ENCODE results near the gene SEC62. TPM values are rescaled to one million over a fixed set of nuclear protein-coding genes. Genes with fewer than 3 reads are reported as not detected.
"Not testable (repeated sequence)": the region's sequence is repeated elsewhere in the genome, so short reads cannot be mapped to it uniquely, and the experiment has no call there.

Gene SEC62
- total RNA-seq, 1 donor from 2014 or later = 87.2 TPM

DNA sequence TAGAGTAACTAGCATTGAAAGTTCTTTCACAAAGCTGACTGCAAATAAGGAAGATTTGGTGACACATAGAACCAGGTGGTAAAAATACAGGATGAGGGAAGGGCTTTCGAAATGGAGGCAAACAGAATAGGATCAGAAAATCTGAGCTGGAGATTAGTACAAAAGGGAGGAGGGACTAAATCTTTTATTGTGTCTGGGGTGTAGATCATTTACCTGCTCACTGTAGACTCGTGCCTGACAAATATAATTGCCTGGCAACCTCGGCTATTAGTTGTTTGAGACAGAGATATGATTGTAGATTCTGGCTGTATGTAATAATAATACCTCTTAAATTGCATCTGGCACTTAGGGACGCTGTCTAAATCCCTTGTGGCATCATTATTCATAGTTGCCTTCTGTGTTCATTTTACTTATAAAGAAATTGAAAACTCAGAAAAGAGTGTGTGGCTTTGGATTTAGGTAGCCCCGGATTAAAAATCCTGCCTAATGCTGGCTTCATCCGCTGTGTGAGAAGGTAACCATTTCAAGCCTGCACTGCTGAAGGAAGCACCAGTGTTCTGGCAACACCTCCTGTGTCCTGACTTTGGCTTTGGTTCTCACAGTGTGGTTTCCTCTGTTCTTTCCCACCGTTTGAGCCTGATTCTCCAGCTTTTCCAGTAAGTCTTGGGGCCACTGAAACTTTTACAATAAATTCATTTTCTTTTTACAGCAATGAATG is 46.2 kb downstream of the SEC62 start:
- intact Hi-C loops (cut with micrococcal nuclease) = no loop called here

DNA sequence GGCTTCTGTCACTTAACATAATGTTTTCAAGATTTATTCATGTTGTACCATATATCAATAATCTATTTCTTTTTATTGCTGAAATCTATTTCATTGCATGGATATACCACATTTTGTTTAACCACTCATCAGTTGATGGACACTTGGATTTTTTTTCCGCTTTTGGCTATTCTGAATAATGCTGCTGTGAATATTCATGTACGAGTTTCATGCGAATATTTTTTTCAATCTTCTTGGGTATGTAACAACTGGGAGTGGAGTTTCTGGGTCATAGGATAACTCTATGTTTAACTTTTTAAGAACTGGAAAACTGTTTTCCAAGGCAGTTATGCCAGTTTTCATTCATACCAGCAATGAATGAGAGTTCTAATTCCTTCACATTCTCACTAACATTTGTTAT is 49.5 kb downstream of the SEC62 start:
- intact Hi-C loops (cut with micrococcal nuclease) = no loop called here

DNA sequence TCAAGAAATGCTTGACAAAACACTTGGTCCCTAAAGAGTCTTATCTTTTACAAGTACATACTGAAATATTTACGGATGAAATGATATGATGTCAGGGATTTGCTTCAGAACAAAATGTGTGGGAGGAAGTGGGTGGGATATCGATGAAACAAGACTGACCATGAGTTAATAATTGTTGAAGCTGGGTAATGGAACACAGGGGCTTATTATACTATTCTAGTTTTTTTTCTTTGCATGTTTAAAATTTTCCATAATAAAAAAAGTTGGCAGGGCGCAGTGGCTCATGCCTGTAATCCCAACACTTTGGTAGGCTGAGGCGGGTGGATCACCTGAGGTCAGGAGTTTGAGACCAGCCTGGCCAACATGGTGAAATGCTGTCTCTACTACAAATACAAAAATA is 52.7 kb downstream of the SEC62 start:
- intact Hi-C loops (cut with micrococcal nuclease) = not testable (repeated sequence)

DNA sequence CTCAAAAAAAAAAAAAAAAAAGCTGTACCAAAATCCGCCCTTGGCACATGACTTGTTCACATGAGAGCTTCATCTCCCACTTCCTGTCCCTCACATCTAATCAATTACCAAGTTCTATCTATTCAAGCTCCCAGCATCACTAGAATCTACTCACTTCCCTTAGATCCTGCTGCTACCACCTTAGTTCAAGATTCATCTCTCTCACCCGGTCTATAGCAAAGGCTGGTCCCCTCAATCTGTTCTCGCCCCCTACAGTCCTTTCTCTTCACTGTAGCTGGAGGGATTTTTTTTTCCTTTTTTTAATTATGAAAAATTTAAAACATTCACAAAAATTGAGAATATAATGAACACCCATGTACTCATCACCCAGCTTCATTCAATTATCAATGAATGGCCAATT is 54.5 kb downstream of the SEC62 start:
- intact Hi-C loops (cut with micrococcal nuclease) = no loop called here

DNA sequence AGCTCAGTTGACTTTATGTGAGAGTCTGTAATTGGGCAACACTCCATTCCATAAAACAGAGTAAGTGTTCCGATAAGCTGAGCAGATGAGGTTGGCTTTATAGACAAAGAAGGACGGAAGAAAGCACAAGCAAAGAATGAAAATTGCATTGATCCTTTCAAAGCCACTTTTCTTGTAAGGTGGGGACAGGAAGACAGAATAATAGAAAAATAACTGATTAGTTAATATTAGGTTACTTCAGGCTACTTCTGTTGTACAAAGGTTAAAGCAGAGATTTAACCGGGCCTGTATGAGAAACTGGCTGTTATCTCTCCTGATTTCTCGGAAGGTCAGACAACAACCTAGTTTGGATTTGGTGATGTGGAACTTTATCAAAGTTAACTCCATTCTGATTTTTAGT is 55.7 kb downstream of the SEC62 start:
- intact Hi-C loops (cut with micrococcal nuclease) = no loop called here

DNA sequence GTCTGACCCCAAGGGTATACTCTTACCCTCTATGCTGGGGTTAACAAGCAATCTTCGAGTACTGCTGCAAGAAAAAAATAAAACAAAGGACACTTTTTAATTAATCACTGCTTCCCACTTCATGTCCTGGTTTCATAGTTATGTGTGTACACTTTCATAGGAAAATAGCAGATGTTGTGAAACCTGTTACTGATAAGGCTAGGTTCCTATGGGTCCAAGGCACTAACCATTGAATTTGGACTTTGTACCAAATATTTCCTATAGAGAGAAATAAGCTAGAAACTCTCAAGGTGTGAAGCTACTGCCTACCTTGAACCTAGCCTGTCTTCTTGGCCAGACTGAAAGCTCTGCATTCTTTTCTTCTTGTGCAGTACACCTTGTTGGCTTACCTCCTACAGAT is 56.6 kb downstream of the SEC62 start:
- intact Hi-C loops (cut with micrococcal nuclease) = no loop called here

DNA sequence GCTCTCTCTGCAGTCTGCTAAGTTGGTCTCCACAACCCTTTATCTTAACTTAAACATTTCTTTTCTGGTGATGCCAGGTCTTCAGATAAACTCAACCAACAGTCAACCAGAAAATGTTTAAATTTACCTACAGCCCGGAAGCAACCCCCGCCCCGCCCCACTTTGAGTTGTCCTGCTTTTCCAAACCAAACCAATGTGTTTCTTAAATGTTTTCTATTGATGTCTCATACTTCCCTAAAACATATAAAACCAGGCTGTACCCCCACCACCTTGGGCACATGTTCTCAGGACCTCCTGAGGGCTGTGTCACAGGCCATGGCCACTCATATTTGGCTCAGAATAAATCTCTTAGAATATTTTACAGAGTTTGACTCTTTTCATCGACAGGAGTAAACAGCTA is 58.0 kb downstream of the SEC62 start:
- intact Hi-C loops (cut with micrococcal nuclease) = no loop called here

DNA sequence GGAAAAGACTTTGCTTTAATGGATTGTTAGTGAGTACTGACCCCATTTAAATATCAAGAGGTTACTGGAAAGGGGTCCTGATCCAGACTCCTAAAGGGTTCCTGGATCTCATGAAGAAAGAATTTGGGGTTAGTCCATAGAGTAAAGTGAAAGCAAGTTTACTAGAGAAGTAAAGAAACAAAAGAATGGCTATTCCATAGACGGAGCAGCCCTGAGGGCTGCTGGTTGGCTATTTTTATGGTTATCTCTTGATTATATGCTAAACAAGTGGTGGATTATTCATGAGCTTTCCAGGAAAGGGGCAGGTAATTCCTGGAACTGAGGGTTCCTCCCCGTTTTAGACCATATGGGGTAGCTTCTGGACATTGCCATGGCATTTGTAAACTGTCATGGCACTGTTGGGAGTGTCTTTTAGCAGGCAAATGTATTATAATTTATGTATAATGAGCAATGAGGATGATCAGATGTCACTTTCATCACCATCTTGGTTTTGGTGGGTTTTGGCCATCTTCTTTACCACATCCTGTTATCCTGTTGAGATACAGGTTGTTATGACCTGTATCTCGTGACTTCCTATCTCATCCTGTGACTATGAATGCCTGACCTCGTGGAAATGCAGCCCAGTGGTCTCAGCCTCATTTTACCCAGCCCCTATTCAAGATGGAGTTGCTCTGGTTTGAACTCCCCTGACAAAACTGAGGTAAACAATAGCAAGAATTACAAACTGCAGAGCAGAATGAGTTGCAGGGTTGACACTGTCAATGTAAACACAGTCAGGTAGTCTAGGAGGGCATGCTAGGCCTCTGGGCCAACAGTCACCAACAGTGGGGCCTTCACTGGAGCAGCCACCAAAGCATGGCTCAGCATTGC is 60.9 kb downstream of the SEC62 start:
- intact Hi-C loops (cut with micrococcal nuclease) = no loop called here

DNA sequence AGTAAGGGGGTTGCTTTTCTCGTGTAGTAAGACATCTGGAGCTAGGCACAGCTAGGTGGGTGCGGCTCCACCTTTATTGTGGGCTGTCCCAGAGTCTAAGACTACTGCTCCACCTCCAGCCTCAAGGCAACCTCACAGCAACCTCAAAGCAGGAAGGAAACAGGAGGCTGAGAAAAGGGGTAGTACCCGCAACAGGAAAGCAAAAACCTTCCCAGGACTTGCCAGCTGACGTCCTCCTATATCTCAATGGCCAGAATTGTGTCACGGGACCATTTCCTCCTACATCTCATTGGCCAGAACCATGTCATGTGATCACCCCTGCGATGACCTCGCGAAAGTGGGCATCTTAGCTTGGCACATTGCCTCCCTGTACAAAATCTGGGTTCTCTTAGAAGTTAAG is 66.9 kb downstream of the SEC62 start:
- intact Hi-C loops (cut with micrococcal nuclease) = loop anchor here (1.0 to 2.0 kb wide), 3 partner anchors 27 to 324 kb away; partner anchors contain the start of gene SKIL

DNA sequence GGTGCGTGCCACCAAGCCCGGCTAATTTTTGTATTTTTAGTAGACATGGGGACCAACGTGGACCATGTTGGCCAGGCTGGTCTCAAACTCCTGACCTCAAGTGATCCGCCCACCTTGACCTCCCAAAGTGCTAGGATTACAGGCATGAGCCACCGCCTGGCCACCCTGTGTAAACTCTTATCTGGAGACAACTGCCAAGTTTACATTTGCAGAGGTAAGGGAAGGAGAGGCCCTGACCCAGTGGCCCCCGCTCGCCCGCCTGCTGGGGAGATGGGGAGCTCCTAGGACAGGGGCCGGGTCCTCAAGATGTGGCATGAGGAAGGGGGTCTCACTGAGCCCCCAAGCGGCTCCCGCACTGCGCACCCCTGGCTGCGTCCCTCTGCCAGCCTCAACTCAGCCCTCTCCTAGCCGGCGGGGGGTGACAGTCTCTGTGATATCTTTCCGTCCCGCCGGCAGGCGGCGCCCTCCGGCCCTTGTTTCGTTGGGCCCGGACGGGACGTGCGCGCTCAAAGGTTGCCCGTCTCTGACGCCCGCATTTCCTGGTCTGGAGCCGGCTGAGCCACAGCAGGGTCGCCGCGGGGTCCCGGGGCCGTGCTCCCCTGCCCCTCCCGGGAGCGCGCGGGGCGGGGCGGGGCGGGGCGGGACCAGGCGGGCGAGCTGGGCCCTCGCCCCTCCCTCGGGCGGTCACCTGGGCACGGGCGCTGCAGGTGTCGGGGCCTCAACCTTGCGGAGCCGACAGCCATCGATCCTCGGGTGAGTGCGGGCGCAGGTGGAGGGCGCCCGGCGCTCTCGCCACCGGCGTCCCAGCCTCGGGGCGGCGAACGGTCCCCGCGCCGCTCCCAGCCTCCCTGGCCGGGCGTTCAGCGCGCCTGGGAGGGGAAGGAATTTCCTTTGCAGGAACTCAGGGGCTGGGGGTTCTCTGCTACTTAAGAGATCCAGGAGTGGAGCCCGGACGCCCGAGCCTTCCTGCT is 71.1 kb downstream of the SEC62 start, which contains the start of gene GPR160:
Gene GPR160, plus strand, starts transcription at position 533 of the 971 bp plus-strand sequence. CDS start 45,978 bp downstream, outside the sequence.
- intact Hi-C loops (cut with micrococcal nuclease) = loop anchor here (1.0 to 5.0 kb wide), 11 partner anchors 17 to 775 kb away; partner anchors contain the start of genes LRRC34, LRRIQ4, PHC3 and PRKCI

DNA sequence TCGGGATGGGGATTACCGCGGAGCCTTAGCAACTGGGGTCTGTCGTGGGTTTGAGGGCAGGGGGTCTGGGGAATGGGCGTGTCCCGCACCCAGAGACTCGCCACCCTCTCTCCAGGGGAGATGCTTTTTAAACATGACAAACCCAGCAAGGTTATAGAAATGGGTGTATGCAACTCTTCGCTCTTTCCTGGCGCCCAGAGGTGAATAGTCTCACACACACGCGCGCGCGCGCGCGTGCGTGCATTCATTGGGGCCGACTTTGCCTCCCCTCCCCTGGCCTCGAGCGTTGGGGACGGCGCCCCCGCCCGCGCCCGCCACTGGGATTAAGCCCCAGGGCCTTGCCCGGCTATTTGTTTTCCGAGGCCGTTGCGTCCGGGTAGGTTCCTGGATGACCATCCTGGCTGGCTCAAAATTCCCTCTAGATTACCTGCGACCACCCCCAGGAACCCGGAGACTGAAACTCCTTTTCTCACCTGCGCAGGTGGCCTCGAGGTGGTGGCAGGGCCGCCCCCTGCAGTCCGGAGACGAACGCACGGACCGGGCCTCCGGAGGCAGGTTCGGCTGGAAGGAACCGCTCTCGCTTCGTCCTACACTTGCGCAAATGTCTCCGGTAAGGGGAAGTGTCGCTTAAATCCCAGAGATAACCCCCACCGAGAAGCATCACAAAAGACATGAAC is 72.0 kb downstream of the SEC62 start:
- intact Hi-C loops (cut with micrococcal nuclease) = loop anchor here (1.0 to 5.0 kb wide), 6 partner anchors 59 to 774 kb away; partner anchors contain the start of genes SEC62 and TERC

DNA sequence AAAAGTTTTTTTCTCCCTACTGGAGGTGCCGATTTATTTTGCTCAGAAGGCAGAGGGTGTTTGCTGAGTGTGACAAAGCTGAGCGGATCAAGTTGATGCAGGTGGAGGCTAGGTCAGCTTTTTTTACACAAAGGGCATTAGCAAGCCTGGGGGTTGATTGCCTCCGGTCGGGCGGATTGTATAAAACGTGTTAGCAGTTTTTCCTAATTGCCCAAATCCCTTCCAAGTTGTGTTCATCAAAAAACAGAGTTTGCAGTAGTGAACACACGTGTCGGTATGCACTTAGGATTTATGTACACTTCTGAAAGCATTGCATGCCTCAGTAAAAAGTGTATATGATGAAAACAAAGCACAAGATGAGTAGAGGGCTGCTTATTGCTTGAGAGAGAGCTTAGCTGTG is 73.8 kb downstream of the SEC62 start:
- intact Hi-C loops (cut with micrococcal nuclease) = no loop called here

DNA sequence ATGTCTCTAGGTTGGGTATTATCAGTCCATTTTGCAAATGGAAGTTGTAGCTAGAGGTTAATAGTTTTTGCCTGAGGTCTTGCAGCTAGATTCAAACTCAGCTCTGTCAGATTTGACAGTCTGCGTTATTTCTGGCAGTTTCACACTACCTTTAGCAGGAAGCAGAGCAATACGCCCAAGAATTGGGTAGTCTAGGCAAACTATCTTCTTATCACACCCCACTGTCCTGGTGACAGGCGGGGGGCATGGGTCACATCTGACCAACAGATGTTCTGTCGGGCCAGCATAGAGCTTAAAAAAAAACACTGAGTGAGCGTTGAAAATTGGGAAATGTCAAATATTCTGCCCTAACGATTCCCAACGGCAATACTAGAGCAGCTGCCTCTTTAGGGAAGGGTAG is 76.9 kb downstream of the SEC62 start:
- intact Hi-C loops (cut with micrococcal nuclease) = no loop called here

DNA sequence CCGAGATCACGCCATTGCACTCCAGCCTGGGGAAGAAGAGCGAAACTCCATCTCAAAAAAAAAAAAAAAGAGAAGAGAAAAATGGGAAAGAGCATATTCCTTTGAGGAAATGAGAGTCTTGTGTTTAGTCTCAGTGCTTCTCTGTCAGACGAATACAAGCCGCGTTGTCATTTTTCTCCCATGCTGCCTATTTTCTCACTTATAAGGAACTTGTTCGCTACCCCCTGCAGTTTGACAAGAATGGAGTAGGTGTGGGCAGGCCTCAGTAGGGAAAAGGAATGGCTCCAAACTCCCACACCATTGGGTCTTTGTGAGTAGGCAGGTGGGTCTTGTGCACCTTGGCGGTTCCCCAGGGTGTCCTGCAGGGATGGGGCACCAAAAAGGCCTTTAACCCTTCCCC is 77.7 kb downstream of the SEC62 start:
- intact Hi-C loops (cut with micrococcal nuclease) = loop anchor here (2.0 kb wide), 1 partner anchor 51 kb away; no protein-coding TSS in a partner anchor

DNA sequence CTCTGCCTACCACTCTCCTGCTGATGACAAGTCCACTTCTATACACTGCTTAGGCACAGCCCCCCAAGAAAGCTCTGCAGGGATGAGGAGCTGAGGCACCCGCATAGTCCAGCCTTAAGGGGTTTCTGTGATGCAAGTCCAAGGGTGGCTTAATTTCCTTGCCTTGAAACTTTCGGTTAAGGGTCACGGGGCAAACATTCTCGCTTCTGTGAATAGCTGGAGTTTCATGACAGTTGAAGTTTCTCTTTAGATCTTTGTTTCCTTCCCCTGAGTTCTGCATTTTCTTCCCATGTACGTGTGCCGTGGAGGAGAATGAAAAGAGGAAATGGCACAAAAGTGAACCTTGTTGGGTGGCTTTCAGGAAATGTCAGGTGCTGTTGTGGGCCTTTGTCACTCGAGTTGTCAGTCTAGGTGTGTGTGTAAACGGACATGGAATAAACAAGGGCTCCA is 78.2 kb downstream of the SEC62 start:
- intact Hi-C loops (cut with micrococcal nuclease) = loop anchor here (2.0 kb wide), 1 partner anchor 52 kb away; no protein-coding TSS in a partner anchor

DNA sequence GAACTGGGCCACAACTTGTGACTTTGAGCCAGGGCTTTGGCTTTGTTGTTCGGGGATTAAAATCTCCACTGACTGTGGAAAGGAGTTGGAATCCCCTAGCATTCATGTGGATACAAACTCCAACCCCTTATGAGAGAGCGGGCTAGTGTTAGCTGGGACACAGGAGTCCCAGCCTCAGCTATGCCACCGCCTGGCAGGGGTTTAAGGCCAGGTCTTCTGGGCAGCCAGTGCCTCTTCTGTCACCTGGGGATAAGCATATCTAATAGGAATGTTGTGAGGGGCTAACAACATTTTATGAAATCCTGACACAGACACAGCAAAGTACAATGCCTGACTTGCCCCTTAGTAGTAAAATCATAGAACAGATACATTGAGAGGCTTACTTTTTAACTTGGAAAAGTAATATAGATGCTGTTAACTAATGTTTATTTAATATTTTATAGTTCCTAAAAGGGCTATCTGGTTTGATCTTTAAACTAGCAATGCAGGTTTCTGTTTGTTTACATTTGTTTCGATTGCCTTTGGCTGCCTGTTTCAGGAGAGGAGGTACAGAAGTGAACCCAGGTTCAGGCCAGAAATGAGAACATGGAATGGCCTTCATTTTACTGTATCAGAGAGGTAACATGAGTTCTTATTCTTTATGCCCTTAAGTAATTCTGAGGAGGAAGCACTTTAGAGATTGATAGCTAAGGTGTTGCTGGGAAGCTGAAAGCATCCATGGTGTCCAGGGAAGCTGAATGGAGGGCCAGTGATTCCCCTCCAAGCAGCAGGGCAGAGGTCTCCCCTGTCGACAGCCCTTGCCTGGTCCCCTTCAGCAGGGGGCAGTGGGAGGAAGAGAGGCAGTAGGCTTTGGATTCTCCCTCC is 79.9 kb downstream of the SEC62 start:
- intact Hi-C loops (cut with micrococcal nuclease) = no loop called here

DNA sequence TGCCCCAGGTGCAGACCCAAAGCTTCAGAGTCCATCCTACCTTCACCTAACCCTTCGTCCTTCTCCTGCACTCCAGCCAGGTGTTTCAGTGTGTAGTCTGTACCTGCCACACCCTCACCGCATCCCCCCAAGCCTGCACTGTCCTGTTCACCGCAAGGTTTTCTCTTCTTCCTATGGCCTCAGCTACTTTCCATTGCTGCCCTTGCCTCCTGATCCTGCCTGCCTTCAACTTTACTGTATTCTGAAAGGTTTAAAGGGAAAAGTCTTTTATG is 80.5 kb downstream of the SEC62 start:
- intact Hi-C loops (cut with micrococcal nuclease) = no loop called here
